ENCODE measurements around the gene SF3B4. TPM values are rescaled to one million over a fixed set of nuclear protein-coding genes. Genes with fewer than 3 reads are reported as not detected.

Gene SF3B4
- total RNA-seq, 1 experiment from 2014 or later: 79.2 TPM

DNA sequence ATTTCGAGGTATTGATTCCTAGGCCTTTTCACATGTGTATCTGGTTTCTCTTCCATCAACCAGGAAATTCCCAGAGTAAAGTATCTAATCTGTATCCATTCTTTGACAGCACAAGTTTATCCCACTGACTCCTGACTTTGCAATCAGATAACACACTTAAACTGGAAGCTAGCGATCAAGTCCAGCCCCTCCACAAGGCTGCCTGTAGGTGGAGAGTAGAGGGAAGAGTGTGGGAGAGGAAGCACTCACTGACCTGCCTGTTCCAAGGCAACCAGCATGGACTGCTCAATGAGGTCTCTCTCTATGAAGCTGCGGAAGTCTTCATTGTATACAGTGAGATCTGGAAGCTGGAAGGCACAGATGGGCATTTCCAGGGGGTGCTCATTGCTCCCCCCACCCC, 39.4 kb upstream of the SF3B4 start:
- no peak overlapping the region for H3K4me3 Mint-ChIP-seq (ENCODE audit: unreplicated experiment)
- H3K36me3 Mint-ChIP-seq (ENCODE audit: insufficient read depth, unreplicated experiment): peaks cover 81% of the 10 kb centered on the region
- no peak for DNase-seq (ENCODE audit: unreplicated experiment)
- peaks cover 22% of the 10 kb centered on the region for H3K4me1 Mint-ChIP-seq (ENCODE audit: insufficient read depth, unreplicated experiment)
- H3K27ac Mint-ChIP-seq (ENCODE audit: low read depth, unreplicated experiment): no peak overlapping the region
- intact Hi-C loops (cut with micrococcal nuclease): no loop called here
- CTCF ChIA-PET: interaction anchor here (0.6 to 0.7 kb wide), 4 partner anchors 18 to 220 kb away, joined by 4 to 5 read pairs (median 4); no protein-coding TSS in a partner anchor
- BruUV-seq (replicated peaks): no TSS peak
- no peaks in the 10 kb centered on the region for H3K27me3 Mint-ChIP-seq (ENCODE audit: insufficient read depth, unreplicated experiment)
- no peaks in the 10 kb centered on the region for H3K9me3 Mint-ChIP-seq (ENCODE audit: unreplicated experiment)
- POLR2A ChIA-PET: interaction anchor here (0.7 to 1.2 kb wide), 2 partner anchors 13 to 32 kb away, joined by 3 read pairs; no protein-coding TSS in a partner anchor
- TF ChIP-seq, protein P1, sequence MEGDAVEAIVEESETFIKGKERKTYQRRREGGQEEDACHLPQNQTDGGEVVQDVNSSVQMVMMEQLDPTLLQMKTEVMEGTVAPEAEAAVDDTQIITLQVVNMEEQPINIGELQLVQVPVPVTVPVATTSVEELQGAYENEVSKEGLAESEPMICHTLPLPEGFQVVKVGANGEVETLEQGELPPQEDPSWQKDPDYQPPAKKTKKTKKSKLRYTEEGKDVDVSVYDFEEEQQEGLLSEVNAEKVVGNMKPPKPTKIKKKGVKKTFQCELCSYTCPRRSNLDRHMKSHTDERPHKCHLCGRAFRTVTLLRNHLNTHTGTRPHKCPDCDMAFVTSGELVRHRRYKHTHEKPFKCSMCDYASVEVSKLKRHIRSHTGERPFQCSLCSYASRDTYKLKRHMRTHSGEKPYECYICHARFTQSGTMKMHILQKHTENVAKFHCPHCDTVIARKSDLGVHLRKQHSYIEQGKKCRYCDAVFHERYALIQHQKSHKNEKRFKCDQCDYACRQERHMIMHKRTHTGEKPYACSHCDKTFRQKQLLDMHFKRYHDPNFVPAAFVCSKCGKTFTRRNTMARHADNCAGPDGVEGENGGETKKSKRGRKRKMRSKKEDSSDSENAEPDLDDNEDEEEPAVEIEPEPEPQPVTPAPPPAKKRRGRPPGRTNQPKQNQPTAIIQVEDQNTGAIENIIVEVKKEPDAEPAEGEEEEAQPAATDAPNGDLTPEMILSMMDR (IDR thresholded peaks at IDR 0.05; ENCODE audit: unreplicated experiment): no peak

DNA sequence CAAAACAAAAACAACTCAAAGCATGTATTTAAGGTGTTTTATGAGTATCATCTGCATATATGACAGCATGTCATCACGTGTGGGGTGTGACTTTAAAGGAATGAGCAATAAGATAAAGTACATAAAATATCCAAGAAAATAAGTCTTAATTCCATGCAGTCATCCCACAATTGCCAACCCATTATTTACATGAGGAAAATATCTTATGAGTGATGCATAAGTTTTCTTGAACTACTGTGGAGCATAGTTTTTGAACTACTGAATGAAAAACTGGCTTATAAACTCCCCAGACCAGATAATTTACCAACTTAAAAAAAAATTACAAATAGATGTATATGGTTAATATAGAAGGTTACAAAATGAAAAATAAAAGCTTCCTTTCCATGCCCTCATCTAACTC, 38.8 kb upstream of the SF3B4 start:
- CTCF ChIA-PET: interaction anchor here (0.6 to 1.8 kb wide), 4 partner anchors 43 to 206 kb away, joined by 3 to 5 read pairs (median 4); no protein-coding TSS in a partner anchor
- POLR2A ChIA-PET: interaction anchor here (0.7 to 2.2 kb wide), 4 partner anchors 14 to 44 kb away, joined by 3 to 13 read pairs (median 3); partner anchors contain the start of gene OTUD7B
- intact Hi-C loops (cut with micrococcal nuclease): no loop called here
- TF ChIP-seq, protein P1 (IDR thresholded peaks at IDR 0.05; ENCODE audit: unreplicated experiment): no peak
- Mint-ChIP-seq H3K4me1 (ENCODE audit: insufficient read depth, unreplicated experiment) (peaks cover 22% of the 10 kb centered on the region), H3K27me3 (ENCODE audit: insufficient read depth, unreplicated experiment) (no peaks in the 10 kb centered on the region), H3K36me3 (ENCODE audit: insufficient read depth, unreplicated experiment) (peaks cover 81% of the 10 kb centered on the region), H3K4me3 (ENCODE audit: unreplicated experiment) (no peak overlapping the region), H3K9me3 (ENCODE audit: unreplicated experiment) (no peaks in the 10 kb centered on the region), H3K27ac (ENCODE audit: low read depth, unreplicated experiment) (no peak overlapping the region)
- DNase-seq (ENCODE audit: unreplicated experiment): no peak
- BruUV-seq (replicated peaks): no TSS peak

DNA sequence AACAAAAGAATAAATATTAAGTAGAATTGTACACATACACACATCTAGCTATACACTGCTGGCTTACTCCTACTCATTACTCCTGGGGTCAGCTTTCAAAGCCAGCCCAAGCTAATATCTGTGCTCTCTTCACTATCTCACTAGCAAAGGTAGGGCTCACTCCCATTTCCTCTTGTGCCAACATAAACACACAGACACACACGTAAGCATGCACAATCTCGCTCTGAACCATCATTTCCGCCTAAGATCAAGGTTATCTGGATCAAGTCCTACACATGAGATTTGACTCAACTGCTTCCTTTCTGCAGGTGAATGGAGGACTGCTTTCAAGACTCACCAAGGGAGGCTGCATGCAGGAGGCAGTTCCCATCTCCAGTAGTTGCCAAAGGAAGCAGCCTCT, 37.8 kb upstream of the SF3B4 start:
- DNase-seq (ENCODE audit: unreplicated experiment): no peak

DNA sequence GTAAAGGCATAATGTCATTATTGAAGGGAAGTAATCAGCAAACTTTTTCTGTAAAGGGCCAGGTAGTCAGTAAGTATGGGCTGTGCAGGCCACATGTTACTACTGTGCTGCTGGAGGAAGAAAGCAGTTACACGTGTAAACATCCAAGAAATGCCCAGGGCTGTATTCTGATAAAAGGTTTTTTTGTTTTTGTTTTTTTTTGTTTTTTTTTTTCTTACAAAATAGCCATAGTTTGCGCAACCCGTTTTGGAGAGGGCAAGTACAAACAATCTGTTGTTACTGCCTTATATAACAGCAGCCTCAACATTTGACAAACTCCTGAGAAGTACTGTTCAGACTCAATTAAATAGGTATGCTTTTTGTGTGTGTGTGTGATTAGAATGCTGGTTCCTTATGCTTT, 35.8 kb upstream of the SF3B4 start:
- peak overlapping the region; percentile 46 for H3K27ac Mint-ChIP-seq (ENCODE audit: low read depth, unreplicated experiment)
- CTCF ChIA-PET: interaction anchor here (0.7 to 5.0 kb wide), 12 partner anchors 37 to 229 kb away, joined by 3 to 103 read pairs (median 14); partner anchors contain the start of genes OTUD7B and VPS45
- no peaks in the 10 kb centered on the region for H3K9me3 Mint-ChIP-seq (ENCODE audit: unreplicated experiment)

More for the DNA sequence above, 37.8 kb upstream of the SF3B4 start:
- intact Hi-C loops (cut with micrococcal nuclease): no loop called here
- Mint-ChIP-seq H3K4me3 (ENCODE audit: unreplicated experiment) (no peak overlapping the region), H3K27me3 (ENCODE audit: insufficient read depth, unreplicated experiment) (no peaks in the 10 kb centered on the region), H3K36me3 (ENCODE audit: insufficient read depth, unreplicated experiment) (peaks cover 81% of the 10 kb centered on the region), H3K4me1 (ENCODE audit: insufficient read depth, unreplicated experiment) (peaks cover 22% of the 10 kb centered on the region), H3K27ac (ENCODE audit: low read depth, unreplicated experiment) (peak overlapping the region; percentile 2), H3K9me3 (ENCODE audit: unreplicated experiment) (no peaks in the 10 kb centered on the region)
- POLR2A ChIA-PET: interaction anchor here (0.6 to 2.2 kb wide), 2 partner anchors 45 to 78 kb away, joined by 3 to 13 read pairs; partner anchors contain the start of gene OTUD7B
- TF ChIP-seq, protein P1 (IDR thresholded peaks at IDR 0.05; ENCODE audit: unreplicated experiment): no peak
- CTCF ChIA-PET: interaction anchor here (0.5 to 2.3 kb wide), 5 partner anchors 44 to 222 kb away, joined by 3 to 14 read pairs (median 3); no protein-coding TSS in a partner anchor
- BruUV-seq (replicated peaks): no TSS peak

More for the DNA sequence above, 35.8 kb upstream of the SF3B4 start:
- peaks cover 22% of the 10 kb centered on the region for H3K4me1 Mint-ChIP-seq (ENCODE audit: insufficient read depth, unreplicated experiment)
- TF ChIP-seq, protein P1 (IDR thresholded peaks at IDR 0.05; ENCODE audit: unreplicated experiment): no peak
- DNase-seq (ENCODE audit: unreplicated experiment): peak; percentile 55
- no TSS peak for BruUV-seq (replicated peaks)
- no peak overlapping the region for H3K4me3 Mint-ChIP-seq (ENCODE audit: unreplicated experiment)
- intact Hi-C loops (cut with micrococcal nuclease): loop anchor here (2.0 kb wide), 1 partner anchor 75 kb away; no protein-coding TSS in a partner anchor
- no peaks in the 10 kb centered on the region for H3K27me3 Mint-ChIP-seq (ENCODE audit: insufficient read depth, unreplicated experiment)
- peaks cover 84% of the 10 kb centered on the region for H3K36me3 Mint-ChIP-seq (ENCODE audit: insufficient read depth, unreplicated experiment)
- POLR2A ChIA-PET: interaction anchor here (0.8 to 3.2 kb wide), 13 partner anchors 17 to 272 kb away, joined by 3 to 28 read pairs (median 4); partner anchors contain the start of genes ANP32E, OTUD7B and VPS45
